Activated CD4-positive, alpha-beta memory T cell treated with anti-CD3 and anti-CD28 coated beads, Interleukin-2, amount 10 ng/mL, durations not matched to agents 7 days and 5 days (primary cell): ENCODE data around the gene ZP1. TPM values are rescaled to one million over a fixed set of nuclear protein-coding genes. Genes with fewer than 3 reads are reported as not detected.
A peak's percentile ranks its signal among the peaks of the same experiment; 100 is the strongest.

Experiments used
- CTCF ChIA-PET: fragments of 350-600 bp; sonication (Branson Sonifier 250); formaldehyde crosslinking; loops from one replicate; lab custom pipeline; 2021; ENCODE audit warnings: antibody characterized with exemption, inconsistent platforms; lab: Charles Lee
- POLR2A ChIA-PET: fragments of 350-600 bp; sonication (Branson Sonifier 250); formaldehyde crosslinking; loops from one replicate; lab custom pipeline; 2021; ENCODE audit warnings: antibody characterized with exemption; lab: Charles Lee
- DNase-seq: peaks from one replicate; pipeline ENCODE4 v3.0.0-alpha.2; 2020
- H3K27ac Mint-ChIP-seq: one replicate; pipeline ENCODE4 v1.8.0; 2021; ENCODE audit warnings: mild to moderate bottlenecking, mixed read lengths
- H3K27me3 Mint-ChIP-seq: one replicate; pipeline ENCODE4 v1.8.0; 2021; ENCODE audit warnings: mixed read lengths
- H3K36me3 Mint-ChIP-seq: one replicate; pipeline ENCODE4 v1.8.0; 2021; ENCODE audit warnings: low read depth, mixed read lengths
- H3K4me1 Mint-ChIP-seq: one replicate; pipeline ENCODE4 v1.8.0; 2021; ENCODE audit warnings: mixed read lengths
- H3K4me3 Mint-ChIP-seq: one replicate; pipeline ENCODE4 v1.8.0; 2021; ENCODE audit warnings: mild to moderate bottlenecking, mixed read lengths
- H3K9me3 Mint-ChIP-seq: one replicate; pipeline ENCODE4 v1.8.0; 2021; ENCODE audit warnings: mixed read lengths
- total RNA-seq, 2 experiments: library from RNA; stranded (reverse); gene quantifications; one replicate each; pipeline ENCODE4 v1.2.3, GENCODE V29; 2021

ZP1 gene
- total RNA-seq, 2 experiments from 2014 or later: 0.18 TPM; not detected in 1

DNA sequence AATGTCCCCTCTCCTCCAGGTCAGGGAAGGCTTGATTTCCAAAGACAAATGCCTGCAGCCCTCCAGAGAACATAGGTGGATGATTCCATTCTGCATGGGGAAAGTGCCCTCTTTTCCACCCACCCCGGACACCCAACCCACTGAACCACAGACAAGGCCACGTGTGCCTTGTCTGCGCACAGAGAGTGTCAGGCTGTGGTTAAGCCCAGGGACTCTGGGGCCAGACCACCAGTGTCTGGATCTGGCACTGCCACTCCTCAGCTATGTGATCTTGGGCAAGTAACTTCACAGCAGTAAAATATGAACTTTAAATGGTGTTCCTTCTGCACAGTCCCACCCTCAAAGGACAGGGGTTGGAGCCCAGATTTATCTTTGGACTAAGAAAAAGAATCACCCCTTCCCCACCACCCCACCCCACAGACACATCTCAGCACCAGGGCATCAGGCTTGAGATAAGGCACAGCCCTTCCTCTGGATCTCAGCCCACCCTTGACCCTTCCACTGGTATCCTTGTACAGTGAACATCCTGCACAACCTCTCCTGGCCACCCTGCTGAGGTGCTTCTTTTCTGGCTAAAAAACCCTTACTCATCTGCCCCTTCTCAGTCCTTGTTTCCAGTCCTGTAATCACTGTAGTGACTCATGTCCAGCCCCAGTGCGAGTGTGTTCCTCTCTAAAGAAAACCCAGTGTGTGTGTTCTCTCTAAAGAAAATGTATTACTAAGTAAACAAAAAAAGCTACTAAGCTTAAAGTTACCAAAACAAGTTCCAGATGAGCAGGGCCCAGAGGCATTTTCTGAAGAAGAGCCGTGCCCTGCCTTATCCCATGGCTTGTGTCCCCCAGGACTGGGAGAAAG is 9.7 kb upstream of the ZP1 start:
- no peak overlapping the region for H3K27ac Mint-ChIP-seq
- POLR2A ChIA-PET: interaction anchor here (1.8 kb wide), 1 partner anchor 505 kb away, joined by 4 read pairs; the partner anchor contains the start of genes CYB561A3 and TMEM138
- peaks cover 32% of the 10 kb centered on the region for H3K4me1 Mint-ChIP-seq
- no peak overlapping the region for H3K4me3 Mint-ChIP-seq
- H3K27me3 Mint-ChIP-seq: no peaks in the 10 kb centered on the region
- no peaks in the 10 kb centered on the region for H3K9me3 Mint-ChIP-seq
- DNase-seq: no peak
- no peaks in the 10 kb centered on the region for H3K36me3 Mint-ChIP-seq
- CTCF ChIA-PET: interaction anchor here (1.0 to 2.6 kb wide), 5 partner anchors 26 to 42 kb away, joined by 3 to 8 read pairs (median 4); no protein-coding TSS in a partner anchor

DNA sequence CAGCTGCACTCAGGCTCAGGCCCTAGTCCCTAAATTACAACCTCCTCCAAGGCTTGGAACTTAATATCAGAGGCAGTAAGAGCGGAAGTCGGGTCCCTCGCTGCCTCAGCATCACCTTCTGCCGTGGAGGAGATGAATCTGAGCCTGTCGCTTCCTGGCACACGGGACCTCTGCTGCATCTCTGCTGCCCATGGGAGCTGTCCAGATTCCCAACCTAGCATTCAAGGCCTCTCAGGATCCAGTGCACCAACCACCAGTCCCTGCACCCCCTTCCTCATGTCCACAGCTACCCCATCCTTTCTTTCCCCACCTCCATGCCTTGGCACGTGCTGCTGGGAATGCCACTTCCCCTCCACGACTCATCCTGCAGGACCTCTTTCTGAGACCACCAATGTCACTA is 9.1 kb upstream of the ZP1 start:
- Mint-ChIP-seq H3K27me3 (no peaks in the 10 kb centered on the region), H3K27ac (peak overlapping the region; percentile 33), H3K9me3 (no peaks in the 10 kb centered on the region), H3K4me1 (peaks cover 32% of the 10 kb centered on the region), H3K36me3 (no peaks in the 10 kb centered on the region), H3K4me3 (no peak overlapping the region)
- no peak for DNase-seq
- ChIA-PET POLR2A (interaction anchor here (1.8 kb wide), 1 partner anchor 504 kb away, joined by 4 read pairs; the partner anchor contains the start of genes CYB561A3 and TMEM138), CTCF (interaction anchor here (1.0 to 1.8 kb wide), 4 partner anchors 26 to 41 kb away, joined by 3 to 8 read pairs (median 4); no protein-coding TSS in a partner anchor)

DNA sequence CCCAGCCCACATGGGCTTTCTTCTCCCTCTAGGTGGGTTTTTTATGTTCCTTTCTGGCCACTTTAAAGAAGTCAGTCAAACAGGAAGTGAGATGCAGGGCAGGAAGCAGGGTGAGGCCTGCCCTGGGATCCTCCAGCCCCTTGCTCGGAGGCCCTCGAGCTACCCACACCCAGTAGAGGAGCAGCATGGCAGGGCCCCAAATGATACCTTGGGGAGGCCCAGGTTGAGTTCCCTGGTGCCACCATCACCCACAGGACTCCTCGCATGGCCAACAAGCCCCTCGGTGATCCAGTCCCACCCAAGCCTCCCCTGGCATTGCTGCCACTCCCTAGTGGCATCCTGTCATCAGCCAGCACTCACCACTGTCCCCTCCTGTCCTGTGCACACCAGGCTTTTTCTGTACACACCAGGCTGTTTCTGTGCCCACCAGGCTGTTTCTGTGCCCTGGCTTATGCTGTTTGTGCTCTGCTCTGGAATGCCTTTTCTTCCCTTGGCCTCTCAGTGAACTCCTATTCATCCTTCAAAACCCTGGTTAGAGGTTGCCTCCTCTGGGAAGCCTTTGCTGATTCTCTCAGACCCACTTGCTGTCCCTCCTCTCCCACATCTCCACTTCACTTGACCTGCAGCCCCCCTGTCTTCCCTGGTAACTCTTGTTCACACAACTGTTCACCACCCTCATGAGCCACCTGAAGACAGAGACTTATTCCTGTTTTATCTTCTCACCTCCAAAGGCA is 8.4 kb upstream of the ZP1 start:
- Mint-ChIP-seq H3K9me3 (no peaks in the 10 kb centered on the region), H3K27me3 (peaks cover 3% of the 10 kb centered on the region), H3K27ac (peak overlapping the region; percentile 40), H3K4me1 (peaks cover 34% of the 10 kb centered on the region), H3K4me3 (no peak overlapping the region), H3K36me3 (no peaks in the 10 kb centered on the region)
- no peak for DNase-seq
- ChIA-PET CTCF (interaction anchor here (1.0 to 1.8 kb wide), 3 partner anchors 27 to 40 kb away, joined by 3 to 8 read pairs (median 4); no protein-coding TSS in a partner anchor), POLR2A (interaction anchor here (1.8 kb wide), 1 partner anchor 503 kb away, joined by 4 read pairs; the partner anchor contains the start of genes CYB561A3 and TMEM138)

- POLR2A ChIA-PET: no interaction called here
- no peaks in the 10 kb centered on the region for H3K9me3 Mint-ChIP-seq
- H3K36me3 Mint-ChIP-seq: no peaks in the 10 kb centered on the region
- no peak overlapping the region for H3K27ac Mint-ChIP-seq
- CTCF ChIA-PET: interaction anchor here (1.1 kb wide), 1 partner anchor 29 kb away, joined by 3 read pairs; no protein-coding TSS in a partner anchor
- DNase-seq: no peak
- peaks cover 6% of the 10 kb centered on the region for H3K27me3 Mint-ChIP-seq
- no peak overlapping the region for H3K4me3 Mint-ChIP-seq
- H3K4me1 Mint-ChIP-seq: peaks cover 41% of the 10 kb centered on the region
Observed at GRCh38 chr11:60859616-60860250, 7.6 kb upstream of the ZP1 start.

GRCh38 chr11:60860943-60861342 is 6.4 kb upstream of the ZP1 start:
- H3K27me3 Mint-ChIP-seq: peaks cover 6% of the 10 kb centered on the region

GRCh38 chr11:60862171-60862570 is 5.2 kb upstream of the ZP1 start:
- DNase-seq: no peak
- no peak overlapping the region for H3K4me3 Mint-ChIP-seq
- H3K27me3 Mint-ChIP-seq: peaks cover 6% of the 10 kb centered on the region
- POLR2A ChIA-PET: no interaction called here
- no peak overlapping the region for H3K27ac Mint-ChIP-seq
- H3K9me3 Mint-ChIP-seq: no peaks in the 10 kb centered on the region
- H3K4me1 Mint-ChIP-seq: peaks cover 47% of the 10 kb centered on the region
- CTCF ChIA-PET: interaction anchor here (1.4 kb wide), 1 partner anchor 25 kb away, joined by 5 read pairs; no protein-coding TSS in a partner anchor
- no peaks in the 10 kb centered on the region for H3K36me3 Mint-ChIP-seq

More at GRCh38 chr11:60860943-60861342, 6.4 kb upstream of the ZP1 start:
- Mint-ChIP-seq H3K36me3 (no peaks in the 10 kb centered on the region), H3K27ac (no peak overlapping the region), H3K4me1 (peaks cover 45% of the 10 kb centered on the region), H3K4me3 (no peak overlapping the region), H3K9me3 (no peaks in the 10 kb centered on the region)
- no peak for DNase-seq
- ChIA-PET POLR2A (no interaction called here), CTCF (interaction anchor here (0.6 to 1.1 kb wide), 3 partner anchors 10 to 30 kb away, joined by 3 read pairs; no protein-coding TSS in a partner anchor)

DNA sequence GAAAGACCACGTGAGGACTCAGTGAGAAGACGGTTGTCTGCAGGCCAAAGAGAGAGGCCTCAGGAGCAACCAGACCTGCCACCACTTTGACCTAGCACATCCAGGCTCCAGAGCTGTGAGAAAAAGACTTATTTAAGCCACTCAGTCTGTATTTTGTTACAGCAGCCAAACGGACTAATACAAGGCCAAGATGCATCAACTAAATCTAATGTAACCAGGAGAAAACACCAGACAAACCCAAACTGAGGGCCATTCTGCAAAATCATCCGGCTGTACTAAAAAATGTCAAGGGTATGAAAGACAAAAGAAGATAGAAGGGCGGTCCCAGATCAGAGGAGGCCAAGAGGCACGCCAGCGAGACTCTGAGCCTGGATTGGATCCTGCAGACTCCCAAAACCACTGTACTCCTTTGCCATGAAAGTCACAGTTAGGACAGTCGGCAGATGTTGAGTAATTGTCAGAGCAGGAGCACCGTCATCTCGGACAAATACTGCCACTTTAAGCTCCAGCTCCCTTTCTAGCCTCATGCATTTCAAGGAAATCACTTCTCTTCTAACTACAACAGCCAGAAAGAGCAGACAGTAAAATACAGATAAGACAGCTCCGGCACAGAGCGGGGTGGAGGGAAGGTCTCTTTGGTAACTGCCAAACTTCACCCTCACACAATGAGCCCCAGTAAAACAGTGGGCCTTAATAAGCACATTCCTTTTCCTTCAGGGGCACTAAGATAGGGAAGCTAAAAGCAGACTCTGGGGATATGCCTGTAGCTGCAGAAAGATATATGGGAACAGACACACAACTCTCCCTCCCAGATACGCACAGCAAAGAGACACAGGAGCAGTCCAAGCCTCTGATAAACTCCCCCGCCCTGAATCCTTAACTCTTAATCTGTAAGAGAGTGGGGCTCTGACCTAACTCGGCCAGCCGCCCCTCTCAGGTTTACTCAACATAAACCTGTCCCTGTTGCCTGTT is 3.5 kb upstream of the ZP1 start:
- H3K36me3 Mint-ChIP-seq: no peaks in the 10 kb centered on the region
- CTCF ChIA-PET: interaction anchor here (1.4 to 3.0 kb wide), 2 partner anchors 24 kb away, joined by 5 to 15 read pairs; no protein-coding TSS in a partner anchor
- no peak for DNase-seq
- no peak overlapping the region for H3K4me3 Mint-ChIP-seq
- peaks cover 6% of the 10 kb centered on the region for H3K27me3 Mint-ChIP-seq
- POLR2A ChIA-PET: no interaction called here
- peaks cover 41% of the 10 kb centered on the region for H3K4me1 Mint-ChIP-seq
- no peak overlapping the region for H3K27ac Mint-ChIP-seq
- H3K9me3 Mint-ChIP-seq: no peaks in the 10 kb centered on the region

DNA sequence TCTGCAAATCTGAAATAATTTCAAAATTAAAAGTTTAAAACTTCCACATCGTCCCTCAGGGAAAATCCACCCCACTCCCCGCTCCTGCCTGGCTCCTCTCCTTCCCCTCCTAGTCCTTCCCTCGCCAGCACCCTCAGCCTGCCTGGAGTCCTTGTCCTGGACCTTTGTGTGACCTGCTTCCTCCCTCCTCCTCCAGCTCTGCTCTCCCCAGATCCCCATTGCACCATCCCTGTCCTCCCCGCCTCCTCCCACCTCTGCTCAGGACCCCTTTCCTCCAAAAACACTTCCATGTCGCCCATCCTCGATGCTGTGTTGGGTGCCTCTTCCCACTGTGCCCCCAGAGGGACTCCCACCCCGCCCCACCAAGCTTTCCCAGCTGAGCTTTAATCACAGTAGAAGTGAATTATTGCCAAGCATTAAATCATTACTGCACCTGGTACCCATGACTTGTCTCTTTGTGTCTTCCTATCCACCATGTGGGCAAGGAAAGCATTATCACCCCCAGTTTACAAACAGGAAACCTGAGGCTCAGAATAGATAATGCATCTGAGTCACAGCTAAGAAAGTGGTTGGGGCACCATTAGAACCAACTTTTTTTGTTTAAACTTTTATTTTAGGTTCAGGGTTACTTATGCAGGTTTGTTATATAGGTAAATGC is 2.4 kb upstream of the ZP1 start:
- peak overlapping the region; percentile 47 for H3K27ac Mint-ChIP-seq
- H3K9me3 Mint-ChIP-seq: no peaks in the 10 kb centered on the region
- POLR2A ChIA-PET: no interaction called here
- H3K4me3 Mint-ChIP-seq: no peak overlapping the region
- H3K36me3 Mint-ChIP-seq: no peaks in the 10 kb centered on the region
- H3K4me1 Mint-ChIP-seq: peaks cover 42% of the 10 kb centered on the region
- DNase-seq: no peak
- CTCF ChIA-PET: interaction anchor here (0.7 to 3.0 kb wide), 3 partner anchors 23 to 103 kb away, joined by 3 to 15 read pairs (median 3); no protein-coding TSS in a partner anchor
- peaks cover 6% of the 10 kb centered on the region for H3K27me3 Mint-ChIP-seq

DNA sequence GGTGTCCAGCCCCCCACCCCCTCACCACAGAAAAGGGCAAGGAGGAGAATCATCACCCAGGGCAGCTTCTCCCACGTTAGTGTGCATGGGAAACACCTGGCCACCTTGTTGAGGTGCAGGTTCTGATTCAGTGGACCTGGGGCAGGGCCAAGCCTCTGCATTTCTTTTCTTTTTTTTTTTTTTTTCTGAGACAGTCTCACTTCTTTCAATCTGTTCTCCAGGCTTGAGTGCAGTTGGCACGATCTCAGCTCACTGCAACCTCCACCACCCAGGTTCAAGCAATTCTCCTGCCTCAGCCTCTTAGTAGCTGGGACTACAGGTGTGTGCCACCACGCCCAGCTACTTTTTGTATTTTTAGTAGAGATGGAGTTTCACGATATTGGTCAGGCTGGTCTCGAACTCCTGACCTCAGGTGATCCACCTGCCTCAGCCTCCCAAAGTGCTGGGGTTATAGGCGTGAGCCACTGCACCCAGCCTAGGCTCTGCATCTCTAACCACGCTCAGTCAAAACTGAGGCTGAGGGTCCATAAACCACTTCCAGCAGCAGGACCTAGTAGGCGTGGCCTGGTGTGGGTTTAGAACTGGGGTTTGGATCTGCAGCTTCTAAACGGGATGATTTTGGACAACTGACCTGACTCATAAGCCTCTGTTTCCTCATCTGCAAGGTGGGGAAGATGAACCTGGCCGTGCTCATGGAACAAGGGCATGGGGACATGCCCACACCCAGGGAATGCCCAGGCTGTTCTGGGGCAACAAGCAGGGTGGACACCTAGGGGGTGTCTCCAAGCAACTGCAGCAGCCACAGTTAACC is 734 bp downstream of the ZP1 start:
- Mint-ChIP-seq H3K36me3 (no peaks in the 10 kb centered on the region), H3K27me3 (peaks cover 6% of the 10 kb centered on the region), H3K27ac (peak overlapping the region; percentile 51), H3K9me3 (no peaks in the 10 kb centered on the region), H3K4me1 (peaks cover 69% of the 10 kb centered on the region), H3K4me3 (no peak overlapping the region)
- ChIA-PET POLR2A (interaction anchor here (1.5 to 1.6 kb wide), 2 partner anchors 19 to 31 kb away, joined by 5 to 9 read pairs; no protein-coding TSS in a partner anchor), CTCF (interaction anchor here (1.4 to 4.7 kb wide), 3 partner anchors 19 to 37 kb away, joined by 4 to 25 read pairs (median 15); no protein-coding TSS in a partner anchor)
- DNase-seq: no peak

- ChIA-PET POLR2A (interaction anchor here (1.5 to 1.6 kb wide), 2 partner anchors 19 to 32 kb away, joined by 5 to 9 read pairs; no protein-coding TSS in a partner anchor), CTCF (interaction anchor here (1.1 to 4.7 kb wide), 5 partner anchors 9 to 38 kb away, joined by 3 to 25 read pairs (median 4); no protein-coding TSS in a partner anchor)
- Mint-ChIP-seq H3K4me1 (peaks cover 75% of the 10 kb centered on the region), H3K27ac (peak overlapping the region; percentile 51), H3K9me3 (no peaks in the 10 kb centered on the region), H3K36me3 (no peaks in the 10 kb centered on the region), H3K4me3 (no peak overlapping the region), H3K27me3 (peaks cover 3% of the 10 kb centered on the region)
- no peak for DNase-seq
Observed at GRCh38 chr11:60868682-60869450, 1.5 kb downstream of the ZP1 start.
